KG1 (cell line): ENCODE measurements around the gene KDM2A.
"Not testable (repeated sequence)": the region's sequence is repeated elsewhere in the genome, so short reads cannot be mapped to it uniquely, and the experiment has no call there.

Source experiments
- DNase-seq: peaks from one replicate; lab custom pipeline; 2025; lab: John Stamatoyannopoulos, UW

The KDM2A gene

GRCh38 chr11:67238894-67239782 lies 120.1 kb downstream of the KDM2A start:
- no peak for DNase-seq

- DNase-seq, result peak; percentile 96
Measured at GRCh38 chr11:67239783-67240575, 120.9 kb downstream of the KDM2A start.

- DNase-seq, result peak; percentile 34
Measured at GRCh38 chr11:67240576-67241389, 121.7 kb downstream of the KDM2A start.

- DNase-seq, result no peak
Measured at GRCh38 chr11:67242548-67242947, 123.5 kb downstream of the KDM2A start.

GRCh38 chr11:67243051-67243450 lies 124.0 kb downstream of the KDM2A start:
- no peak for DNase-seq

- no peak for DNase-seq
Measured at GRCh38 chr11:67245046-67245445, 126.0 kb downstream of the KDM2A start.

- DNase-seq, result no peak
Measured at GRCh38 chr11:67247946-67248550, 129.0 kb downstream of the KDM2A start.

GRCh38 chr11:67248653-67249052 lies 129.6 kb downstream of the KDM2A start:
- no peak for DNase-seq

- no peak for DNase-seq
Measured at GRCh38 chr11:67250059-67251043, 131.3 kb downstream of the KDM2A start.

- DNase-seq, result no peak
Measured at GRCh38 chr11:67251841-67252240, 132.8 kb downstream of the KDM2A start.

GRCh38 chr11:67252831-67253239 lies 133.8 kb downstream of the KDM2A start:
- no peak for DNase-seq

- no peak for DNase-seq
Measured at GRCh38 chr11:67253872-67254624, 135.0 kb downstream of the KDM2A start.

- no peak for DNase-seq
Measured at GRCh38 chr11:67254798-67255197, 135.7 kb downstream of the KDM2A start.

GRCh38 chr11:67255353-67255752 lies 136.3 kb downstream of the KDM2A start:
- DNase-seq, result no peak

- DNase-seq, result no peak
Measured at GRCh38 chr11:67255864-67256263, 136.8 kb downstream of the KDM2A start.

- no peak for DNase-seq
Measured at GRCh38 chr11:67256477-67257135, 137.5 kb downstream of the KDM2A start.

GRCh38 chr11:67260406-67260805 lies 141.3 kb downstream of the KDM2A start:
- DNase-seq, result no peak

- not testable (repeated sequence) for DNase-seq
Measured at GRCh38 chr11:67260885-67261639, 142.0 kb downstream of the KDM2A start.

- no peak for DNase-seq
Measured at GRCh38 chr11:67261640-67261945, 142.5 kb downstream of the KDM2A start.
